WI38 (cell line): Measurements from ENCODE around the gene EIF1AD.

ENCODE experiments used
- H3K4me3 ChIP-seq: 2 replicates; pipeline ENCODE4 v1.5.1; 2011; ENCODE audit warnings: low read depth, mild to moderate bottlenecking, control low read depth, low read length
- CTCF ChIP-seq: IDR thresholded peaks from 2 replicates; pipeline ENCODE4 v1.5.1; 2012; ENCODE audit warnings: low read depth, mild to moderate bottlenecking, control low read depth, low read length

Gene EIF1AD

GRCh38 chr11:65992056-65992455 lies 9.9 kb downstream of the EIF1AD start:
- TF ChIP-seq CTCF = no peak
- no peak overlapping the region for H3K4me3 ChIP-seq

GRCh38 chr11:65988791-65989592 lies 13.0 kb downstream of the EIF1AD start:
- peak; percentile 93 for TF ChIP-seq CTCF
- no peak overlapping the region for H3K4me3 ChIP-seq

GRCh38 chr11:65987336-65987735 lies 14.6 kb downstream of the EIF1AD start:
- H3K4me3 ChIP-seq = no peak overlapping the region
- no peak for TF ChIP-seq CTCF

GRCh38 chr11:65983589-65983987 lies 18.4 kb downstream of the EIF1AD start:
- H3K4me3 ChIP-seq = no peak overlapping the region
- no peak for TF ChIP-seq CTCF

GRCh38 chr11:65982824-65983588 lies 19.0 kb downstream of the EIF1AD start:
- TF ChIP-seq CTCF = no peak
- H3K4me3 ChIP-seq = no peak overlapping the region

- no peak for TF ChIP-seq CTCF
- no peak overlapping the region for H3K4me3 ChIP-seq
These were observed 19.8 kb downstream of the EIF1AD start for GRCh38 chr11:65981972-65982823.
